ENCODE measurements around the gene GABRD. TPM values are rescaled to one million over a fixed set of nuclear protein-coding genes. Genes with fewer than 3 reads are reported as not detected.

GABRD gene
- total RNA-seq, 2 donors from 2014 or later: not detected

GRCh38 chr1:2078170-2078569 lies 59.0 kb downstream of the GABRD start:
- Histone ChIP-seq H3K36me3 (replicated peaks in 1 of 2; ENCODE audit: insufficient read depth in 1 of 2, low read depth in 2 of 2) (no peaks in the 10 kb centered on the region), H3K27ac (no peak overlapping the region), H3K27me3 (no peaks in the 10 kb centered on the region), H3K9me3 (peaks cover 0 to 9% (median 0%) of the 10 kb centered on the region in 3 donors), H3K4me1 (no peaks in the 10 kb centered on the region), H3K4me3 (no peak overlapping the region)
- intact Hi-C loops (cut with DNase I): no loop called here
- no peak for ATAC-seq
- TF ChIP-seq CTCF (IDR thresholded peaks at IDR 0.05) (no peak), POLR2A (IDR thresholded peaks at IDR 0.05) (no peak)
- WGBS, 2 donors: 93 to 97% methylated on average over 7 of the region's 7 CpGs
- no peak for DNase-seq

GRCh38 chr1:2079396-2080085 lies 60.4 kb downstream of the GABRD start:
- H3K27me3 ChIP-seq: no peaks in the 10 kb centered on the region
- DNase-seq: no peak
- intact Hi-C loops (cut with DNase I): no loop called here
- no peak for ATAC-seq
- H3K36me3 ChIP-seq (replicated peaks in 1 of 2; ENCODE audit: insufficient read depth in 1 of 2, low read depth in 2 of 2): no peaks in the 10 kb centered on the region
- TF ChIP-seq POLR2A (IDR thresholded peaks at IDR 0.05): no peak
- TF ChIP-seq CTCF (IDR thresholded peaks at IDR 0.05): no peak
- no peak overlapping the region for H3K4me3 ChIP-seq
- WGBS, 2 donors: 91 to 94% methylated on average over 26 to 27 of the region's 28 CpGs
- H3K27ac ChIP-seq: no peak overlapping the region
- no peaks in the 10 kb centered on the region for H3K4me1 ChIP-seq
- H3K9me3 ChIP-seq: peaks cover 0 to 9% (median 0%) of the 10 kb centered on the region in 3 donors

- 94 to 97% methylated on average over 16 of the region's 16 CpGs for WGBS, 2 donors
- intact Hi-C loops (cut with DNase I): no loop called here
- no peak for ATAC-seq
- Histone ChIP-seq H3K27me3 (no peaks in the 10 kb centered on the region), H3K4me1 (no peaks in the 10 kb centered on the region), H3K4me3 (no peak overlapping the region), H3K9me3 (peaks cover 0 to 9% (median 0%) of the 10 kb centered on the region in 3 donors), H3K36me3 (replicated peaks in 1 of 2; ENCODE audit: insufficient read depth in 1 of 2, low read depth in 2 of 2) (no peaks in the 10 kb centered on the region), H3K27ac (no peak overlapping the region)
- DNase-seq: no peak
- no peak for TF ChIP-seq POLR2A (IDR thresholded peaks at IDR 0.05)
- no peak for TF ChIP-seq CTCF (IDR thresholded peaks at IDR 0.05)
These were observed 61.0 kb downstream of the GABRD start for GRCh38 chr1:2080140-2080539.

Other genes starting within 250 kb of the GABRD start
- 10 to 100 TPM; 51.7 to 56.3 TPM for gene NADK, start 240.9 kb upstream of the GABRD start, total RNA-seq
- 10 to 100 TPM; 71.3 to 79.1 TPM for gene GNB1, start 128.3 kb upstream of the GABRD start, total RNA-seq
- 1 to 10 TPM; 1.0 to 4.3 TPM for gene CALML6, start 104.1 kb upstream of the GABRD start, total RNA-seq
- 100 to 1,000 TPM in 1 of 2 donors, 10 to 100 TPM in 1; 65.6 to 107 TPM for gene TMEM52, start 100.1 kb upstream of the GABRD start, total RNA-seq
- gene CFAP74, start 15.6 kb upstream of the GABRD start, total RNA-seq: under 1 TPM in 1 of 2 donors, not detected in 1; under 0.01 TPM
- 10 to 100 TPM in 1 of 2 donors, 1 to 10 TPM in 1; 9.6 to 10.9 TPM for gene PRKCZ, start 31.1 kb downstream of the GABRD start, total RNA-seq
- gene FAAP20, start 175.4 kb downstream of the GABRD start, total RNA-seq: 10 to 100 TPM; 19.8 to 23.6 TPM
- gene SKI, start 209.0 kb downstream of the GABRD start, total RNA-seq: 10 to 100 TPM; 15.8 to 33.0 TPM

Measured in body of pancreas (tissue), 4 donors.